Hematopoietic multipotent progenitor cell treated with erythropoietin and hydrocortisone succinate and interleukin-3 and kit ligand, for 4 days (in vitro differentiated cells): ENCODE measurements around the gene EOGT.
A peak's percentile ranks its signal among the peaks of the same experiment; 100 is the strongest.

Source experiments
- DNase-seq: peaks from one replicate; pipeline ENCODE4 v3.0.0-alpha.2; 2015

The EOGT gene

DNA sequence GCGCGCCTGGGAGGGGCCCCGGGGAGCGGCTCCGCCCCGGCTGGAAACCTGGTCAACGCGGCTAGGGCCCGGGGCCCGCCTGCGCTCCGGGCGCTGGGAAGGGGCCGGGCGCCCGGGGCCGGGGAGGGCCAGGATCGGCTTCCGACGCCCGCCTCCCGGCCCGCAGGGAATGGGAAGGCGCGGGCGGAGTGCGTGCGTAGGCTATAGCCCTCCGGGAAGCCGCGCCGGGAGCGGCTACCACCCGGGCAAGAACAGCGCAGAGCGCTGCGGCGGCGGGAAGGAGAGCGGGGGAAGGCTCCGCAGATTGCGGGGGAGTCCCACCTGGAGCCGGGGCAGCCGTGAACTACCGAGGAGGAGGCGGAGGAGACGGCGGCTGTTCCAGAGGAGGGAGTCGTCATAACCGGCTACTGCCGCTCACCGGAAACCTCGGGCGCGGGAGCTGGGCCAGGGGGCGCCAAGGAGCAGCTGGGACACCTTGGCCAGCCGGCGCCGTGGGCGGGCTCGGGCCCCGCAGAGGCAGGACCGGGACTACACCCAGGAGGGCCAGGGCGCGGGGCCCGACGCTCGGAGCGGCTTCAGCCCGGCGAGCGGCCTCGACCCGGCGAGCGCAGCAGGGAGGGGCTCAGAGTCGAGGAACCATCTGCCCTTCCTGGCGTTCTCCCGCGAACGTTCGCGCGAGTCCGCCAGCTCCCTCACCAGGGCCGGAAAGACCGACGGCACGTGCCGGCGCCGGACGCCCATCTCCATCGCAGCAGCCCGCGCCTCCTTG is at the start of gene EOGT:
Gene EOGT (minus strand): TSS at position 432 of the 769 bp plus-strand sequence. CDS start 3,838 bp downstream, outside the sequence.
- peak; percentile 93 for DNase-seq

DNA sequence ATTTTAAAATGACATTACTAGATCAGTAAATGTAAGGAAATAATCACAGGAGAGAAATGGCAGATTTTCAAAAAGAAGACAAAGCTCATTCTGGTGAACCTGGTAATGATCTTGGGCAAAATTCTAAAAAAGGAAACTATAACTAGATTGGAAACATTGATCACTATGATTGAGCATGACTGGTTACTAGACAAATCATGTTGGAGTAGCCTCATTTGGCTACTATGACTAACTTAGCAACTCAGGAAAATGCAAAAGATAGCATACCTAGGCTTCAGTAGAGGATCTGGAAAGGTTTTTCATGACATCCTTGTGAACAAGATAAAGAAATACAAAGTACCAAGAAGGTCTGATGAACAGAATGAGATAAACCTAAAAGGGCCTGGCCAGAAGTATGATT is 46.2 kb upstream of the EOGT start:
- DNase-seq: no peak

DNA sequence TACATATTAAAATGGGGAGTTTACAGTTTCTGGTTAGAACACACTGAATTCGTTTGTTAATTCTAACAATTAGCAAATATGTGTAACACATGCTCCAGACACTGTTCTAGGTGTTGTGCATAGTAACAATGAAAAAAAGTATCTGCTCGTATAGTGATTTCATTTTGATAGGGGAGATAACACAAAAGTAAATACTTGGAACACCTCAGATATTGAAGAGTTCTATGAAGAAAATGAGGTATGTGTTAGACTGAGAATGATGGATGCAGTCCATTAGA is 45.4 kb upstream of the EOGT start:
- no peak for DNase-seq

- peak; percentile 85 for DNase-seq
Observed at GRCh38 chr3:69058180-69058946, 44.9 kb upstream of the EOGT start.

- DNase-seq: no peak
Observed at GRCh38 chr3:69052472-69052898, 39.0 kb upstream of the EOGT start.

GRCh38 chr3:69051756-69052471 is 38.4 kb upstream of the EOGT start, which contains the start of gene TMF1:
Gene TMF1 (minus strand): TSS chr3:69052333. CDS start chr3:69052086, 247 bp downstream.
- DNase-seq: peak; percentile 100

DNA sequence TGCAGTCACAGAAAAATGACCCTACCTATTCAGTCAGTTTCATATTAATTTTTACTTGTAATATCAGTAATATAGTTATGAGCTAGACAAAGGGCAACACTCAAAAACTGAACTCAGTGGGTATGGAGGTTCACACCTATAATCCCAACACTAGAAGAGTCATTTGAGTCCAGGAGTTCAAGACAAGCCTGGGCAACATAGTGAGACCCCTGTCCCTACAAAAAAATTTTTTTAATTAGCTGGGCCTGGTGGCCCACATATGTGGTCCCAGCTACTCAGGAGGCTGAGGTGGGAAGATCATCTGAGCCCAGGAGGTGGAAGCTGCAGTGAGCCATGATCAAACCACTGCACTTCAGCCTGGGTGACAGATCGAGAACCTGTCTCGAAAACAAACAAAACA is 35.5 kb upstream of the EOGT start:
- DNase-seq: no peak

GRCh38 chr3:69044608-69045007 is 31.1 kb upstream of the EOGT start:
- DNase-seq: no peak

DNA sequence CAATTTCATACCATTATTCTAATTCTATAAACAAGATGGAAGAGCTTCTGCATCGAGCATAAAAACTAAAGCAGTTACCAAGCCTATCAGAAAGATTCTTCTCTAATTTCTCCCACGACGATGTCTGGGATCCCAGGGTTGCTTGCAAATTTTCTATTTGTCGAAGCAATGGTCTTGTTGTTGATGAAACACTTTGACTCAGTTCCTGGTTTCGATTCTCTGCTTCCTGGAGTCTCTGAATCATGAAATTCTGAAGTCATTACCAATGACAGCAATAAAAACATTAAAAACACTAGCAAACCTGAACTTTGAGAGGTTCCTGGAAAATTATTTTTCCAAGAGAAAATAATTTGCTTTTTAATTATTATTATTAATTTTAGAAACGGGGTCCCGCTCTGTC is 20.0 kb upstream of the EOGT start:
- DNase-seq: no peak

DNA sequence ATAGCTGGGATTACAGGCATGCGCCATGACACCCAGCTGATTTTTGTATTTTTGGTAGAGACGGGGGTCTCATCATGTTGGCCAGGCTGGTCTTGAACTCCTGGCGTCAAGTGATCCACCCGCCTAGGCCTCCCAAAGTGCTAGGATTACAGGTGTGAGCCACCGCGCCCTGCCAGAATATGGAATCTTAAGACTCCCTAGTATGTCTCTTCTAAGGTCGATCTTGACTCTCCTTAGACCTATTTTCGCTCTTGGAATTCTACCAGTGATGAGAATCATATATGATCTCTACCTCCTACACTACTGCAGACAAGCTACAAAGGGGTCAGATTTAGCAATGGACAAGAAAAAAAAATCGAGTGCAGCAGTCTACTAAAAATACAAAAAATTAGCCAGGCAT is 19.3 kb upstream of the EOGT start:
- no peak for DNase-seq

GRCh38 chr3:69032142-69032541 is 18.7 kb upstream of the EOGT start:
- DNase-seq: no peak

GRCh38 chr3:69031635-69032034 is 18.2 kb upstream of the EOGT start:
- DNase-seq: no peak

DNA sequence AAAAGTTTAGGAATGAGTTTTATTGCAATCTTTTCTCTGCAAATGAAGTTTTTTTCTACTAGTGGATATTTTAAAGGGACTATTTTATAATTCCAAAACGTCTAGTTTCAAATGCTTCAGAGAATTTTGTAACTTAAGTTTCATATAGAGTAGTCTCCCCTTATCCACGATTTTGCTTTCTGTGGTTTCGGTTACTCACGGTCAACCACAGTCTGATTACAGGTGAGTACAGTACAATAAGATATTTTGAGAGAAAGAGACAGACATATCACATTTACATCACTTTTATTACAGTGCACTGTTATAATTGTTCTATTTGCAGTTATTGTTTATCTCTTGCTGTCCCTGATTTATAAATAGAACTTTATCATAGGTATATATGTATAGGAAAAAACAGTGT is 7.4 kb upstream of the EOGT start:
- no peak for DNase-seq

DNA sequence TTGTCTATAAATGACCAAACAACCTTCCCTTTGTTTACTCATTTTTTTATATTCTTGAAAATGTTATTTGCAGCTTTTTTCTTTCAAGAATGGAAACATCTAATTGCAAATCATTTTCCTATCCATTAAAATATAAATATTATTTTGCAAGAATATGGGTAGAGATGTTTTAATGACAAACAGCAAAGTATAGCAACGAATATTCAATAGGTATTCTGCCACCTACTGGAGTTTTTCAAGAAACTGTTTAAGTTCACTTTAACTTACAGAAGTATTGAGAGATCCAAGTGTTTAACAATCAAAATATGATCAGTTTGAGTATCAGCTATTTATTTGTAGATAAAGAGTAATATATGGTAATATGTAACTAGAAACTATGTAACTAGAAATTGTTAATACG is 6.9 kb upstream of the EOGT start:
- DNase-seq: peak; percentile 52

- no peak for DNase-seq
Observed at GRCh38 chr3:69016901-69017300, 3.4 kb upstream of the EOGT start.

GRCh38 chr3:69016102-69016501 is 2.6 kb upstream of the EOGT start:
- DNase-seq: no peak

DNA sequence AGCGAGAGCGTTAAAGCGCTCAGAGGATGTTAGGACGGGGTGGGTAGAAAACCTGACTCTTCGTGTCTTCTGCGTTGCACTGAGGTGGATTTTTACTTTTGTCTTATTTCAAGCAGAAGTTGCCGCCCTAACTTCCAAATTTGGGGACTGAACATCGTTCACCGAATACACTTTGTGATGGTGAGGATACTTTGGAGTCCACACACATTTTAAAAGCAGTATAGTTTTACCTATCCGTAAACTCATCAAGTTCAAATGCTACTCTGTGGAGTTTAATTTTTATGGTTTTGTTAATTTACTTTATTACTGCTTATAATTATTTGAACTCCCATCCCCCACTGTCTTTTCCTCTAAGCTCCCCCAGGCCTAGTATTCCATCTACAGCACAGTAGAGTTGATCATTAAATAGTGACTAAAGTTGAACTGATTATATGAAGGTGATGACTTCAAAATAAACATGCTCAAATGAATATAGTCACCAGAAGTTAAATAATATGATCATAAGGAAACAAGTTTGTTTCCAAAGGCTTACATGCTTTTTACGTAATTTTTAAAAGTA is 617 bp upstream of the EOGT start:
- peak; percentile 36 for DNase-seq

DNA sequence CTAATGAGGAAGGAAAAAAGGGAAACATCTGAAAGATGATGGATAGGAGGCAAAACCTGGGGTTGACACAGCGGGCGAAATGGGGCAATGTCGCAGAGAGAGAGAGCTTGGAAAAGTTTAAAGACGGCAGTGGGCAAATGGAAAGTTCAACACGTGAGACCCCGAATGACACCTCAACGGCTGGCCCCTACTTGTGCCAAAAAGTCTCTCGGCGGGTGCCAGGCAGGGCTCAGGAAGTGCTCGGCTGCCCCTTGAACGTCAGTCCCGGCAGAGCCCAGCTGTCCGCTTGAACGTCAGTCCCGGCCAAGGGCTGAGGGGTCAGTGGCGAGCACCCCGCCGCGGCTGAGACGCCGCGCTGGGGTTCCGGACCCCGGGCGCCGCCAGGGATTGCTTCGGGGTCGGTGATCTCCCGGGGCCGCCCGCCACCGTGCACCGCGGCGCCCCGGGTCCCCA is 658 bp downstream of the EOGT start:
- peak; percentile 72 for DNase-seq

DNA sequence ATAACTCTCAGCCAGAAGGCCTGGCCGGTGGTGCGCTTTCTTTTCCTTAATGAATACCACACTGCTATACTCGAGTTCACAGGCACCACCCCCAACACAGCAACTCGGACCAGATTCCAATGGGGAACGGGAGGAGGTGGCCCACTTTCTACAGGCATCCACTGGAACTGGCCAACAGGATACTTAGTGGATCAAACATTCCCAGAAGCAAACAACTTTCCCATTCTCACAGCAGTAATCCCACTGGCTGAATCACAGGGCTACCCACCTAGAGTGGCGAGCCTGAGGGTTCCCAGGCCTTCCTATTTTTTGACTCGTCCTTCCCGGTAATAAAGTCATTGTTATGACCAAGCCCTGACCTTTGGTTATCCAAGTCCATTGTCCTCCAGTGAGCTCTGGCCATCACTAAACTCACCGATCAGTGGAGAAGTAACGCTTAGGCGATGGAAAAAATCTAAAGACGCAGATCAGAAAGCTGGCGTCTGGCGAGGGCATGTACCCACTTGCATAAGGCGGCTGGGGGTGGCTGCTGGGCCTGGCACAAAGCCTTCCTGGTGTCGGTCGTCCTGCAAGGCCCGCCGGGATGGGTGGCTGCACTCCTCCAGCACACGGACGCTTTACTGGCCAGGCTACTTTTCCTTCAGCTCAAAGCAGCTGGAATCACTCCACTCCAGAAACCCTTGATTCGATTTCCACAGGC is 1.2 kb downstream of the EOGT start:
- DNase-seq: peak; percentile 6

DNA sequence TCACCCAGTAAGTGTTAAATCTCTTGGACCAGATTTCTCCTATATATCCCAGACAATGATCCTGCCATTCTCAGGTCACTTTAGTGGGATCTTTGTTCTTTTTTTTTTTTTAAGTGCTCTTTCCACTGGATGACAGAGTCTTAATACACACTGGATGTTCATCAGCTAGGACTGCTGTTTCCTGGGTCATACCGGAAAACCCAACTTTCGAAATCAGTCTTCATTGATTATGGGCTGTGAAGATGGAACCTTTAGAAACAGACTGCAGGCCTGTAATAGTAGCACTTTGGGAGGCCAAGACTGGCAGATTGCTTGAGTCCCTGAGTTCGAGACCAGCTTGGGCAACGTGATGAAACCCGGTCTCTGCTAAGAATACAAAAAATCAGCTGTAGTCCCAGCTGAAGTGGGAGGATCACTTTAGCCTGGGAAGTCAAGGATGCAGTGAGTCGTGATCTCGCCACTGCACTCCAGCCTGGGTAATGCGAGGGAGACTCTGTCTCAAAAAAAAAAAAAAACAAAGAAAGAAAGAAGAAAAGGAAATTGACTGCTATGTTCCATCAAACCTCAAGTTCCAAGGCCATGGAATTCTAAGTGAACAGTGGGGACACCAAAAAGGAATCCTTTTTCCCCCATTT is 2.3 kb downstream of the EOGT start:
- DNase-seq: no peak

DNA sequence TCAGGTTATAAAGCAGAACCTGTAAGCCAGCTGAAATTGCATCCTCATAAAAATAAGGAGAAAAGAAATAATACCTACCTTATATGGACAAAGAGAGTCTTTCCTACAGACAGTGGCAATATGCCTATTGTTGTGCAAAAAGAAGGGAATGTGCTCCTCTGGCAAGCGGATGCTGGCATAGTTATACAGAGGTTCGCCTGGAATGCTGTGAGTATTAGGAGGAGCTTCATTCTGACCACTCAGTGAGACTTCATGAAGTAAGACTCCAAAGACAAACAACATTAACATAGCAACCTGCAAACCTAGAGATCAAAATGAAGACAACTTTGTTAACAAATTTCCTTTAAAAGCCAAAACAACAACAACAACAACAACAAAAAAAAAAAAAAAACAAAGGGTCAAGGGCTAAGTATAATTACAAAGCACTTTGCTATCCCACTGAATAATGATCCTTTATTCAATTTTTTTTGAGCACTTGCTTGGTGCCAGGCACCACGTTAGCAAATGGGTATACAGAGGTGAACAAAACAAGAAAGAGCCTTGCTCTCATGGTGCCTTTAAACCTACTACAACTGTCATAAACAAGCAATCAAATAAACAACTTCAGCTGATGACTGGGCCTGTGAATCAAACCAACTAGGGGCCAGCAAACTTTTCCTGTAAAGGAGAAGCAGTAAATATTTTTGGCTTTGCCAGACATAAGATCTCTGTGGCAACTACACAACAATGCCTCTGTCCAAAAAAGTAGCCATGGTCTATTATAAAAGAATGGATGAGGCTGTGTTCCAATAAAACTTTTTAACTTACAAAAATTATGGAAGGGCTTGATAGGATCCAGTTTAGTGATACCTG is 3.7 kb downstream of the EOGT start:
- DNase-seq: no peak
